ENCODE measurements around the gene CAPN14.

The CAPN14 gene

DNA sequence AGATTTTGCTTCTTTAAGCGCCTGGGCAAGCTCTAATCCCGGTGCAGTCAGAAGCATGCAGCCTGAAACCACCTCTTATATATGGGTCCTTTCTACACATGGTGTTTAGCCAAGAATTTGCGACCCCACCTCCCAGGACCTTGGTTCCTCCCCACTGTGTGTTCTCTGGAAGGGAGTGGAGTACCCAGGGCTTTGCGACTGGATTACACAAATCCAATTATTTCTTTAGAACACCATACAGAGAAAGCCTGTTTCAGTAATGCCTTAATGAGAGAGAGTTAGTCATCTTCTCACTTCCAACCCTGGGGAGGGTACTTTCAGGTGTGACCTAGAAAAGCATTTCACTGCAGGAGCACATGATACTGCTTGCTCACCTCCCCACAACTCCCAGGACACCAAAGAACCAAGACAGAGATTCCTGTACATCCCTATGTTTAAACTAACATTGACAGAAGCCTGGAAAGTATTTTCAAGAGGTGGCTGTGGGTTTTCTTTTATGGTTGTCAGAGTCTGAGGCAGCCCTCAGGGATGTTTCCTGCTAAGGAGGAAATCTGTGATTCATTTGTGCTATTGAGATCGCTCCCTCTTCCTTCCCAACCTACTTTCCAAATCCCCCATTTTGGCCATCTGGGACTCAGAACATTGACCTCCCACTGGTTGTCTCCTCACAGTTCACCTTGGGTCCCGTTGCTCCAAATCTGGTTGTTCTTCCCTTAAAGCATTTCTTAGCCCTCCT lies at the start of gene CAPN14:
Gene CAPN14 (minus strand): TSS at position 51 of the 736 bp plus-strand sequence. CDS start 12,068 bp downstream, outside the sequence.
- DNase-seq (ENCODE audit: low read depth): no peak

GRCh38 chr2:31266804-31267203 lies 49.5 kb upstream of the CAPN14 start:
- DNase-seq (ENCODE audit: low read depth): no peak

- DNase-seq (ENCODE audit: low read depth): no peak
These were observed 47.9 kb upstream of the CAPN14 start for GRCh38 chr2:31265234-31265633.

GRCh38 chr2:31263636-31264190 lies 46.4 kb upstream of the CAPN14 start:
- no peak for DNase-seq (ENCODE audit: low read depth)

DNA sequence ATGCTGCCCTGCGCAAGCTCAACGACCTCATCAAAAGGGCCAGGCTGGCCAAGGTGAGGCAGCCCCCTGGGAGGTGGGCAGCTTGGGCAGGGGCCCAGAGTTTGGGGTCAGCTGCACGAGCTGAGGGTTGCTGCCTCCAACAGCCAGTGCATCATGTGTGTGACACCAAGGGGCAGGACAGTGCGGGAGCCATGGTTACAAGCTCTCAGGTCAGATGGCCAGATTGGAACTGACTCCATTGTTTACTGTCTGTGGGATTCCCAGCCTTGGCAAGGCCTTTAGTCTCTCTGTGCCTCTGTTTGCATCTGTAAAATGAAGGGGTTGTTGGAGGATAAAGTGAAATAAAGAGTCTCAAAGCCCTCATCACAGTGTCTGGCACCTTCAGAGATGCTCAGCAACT lies 43.6 kb upstream of the CAPN14 start:
- no peak for DNase-seq (ENCODE audit: low read depth)

DNA sequence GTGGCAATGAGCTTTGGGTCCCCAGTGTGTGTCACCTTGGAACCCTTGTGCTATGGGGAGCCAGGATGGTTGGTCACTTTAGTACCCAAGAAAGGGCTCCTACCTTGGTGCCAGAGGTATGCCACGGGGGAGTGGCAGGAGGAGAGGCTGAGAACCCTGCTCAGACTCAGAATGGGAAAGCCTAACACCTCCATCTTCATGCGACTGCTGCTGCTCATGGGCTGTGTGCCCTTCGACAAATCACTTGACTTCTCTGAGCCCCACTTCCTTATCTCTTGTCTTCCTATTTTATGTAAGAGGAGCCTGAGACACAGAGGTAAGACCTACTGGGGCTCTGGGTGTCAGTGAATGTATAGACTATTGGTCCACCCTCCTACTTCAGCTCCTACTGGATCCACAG lies 41.8 kb upstream of the CAPN14 start:
- DNase-seq (ENCODE audit: low read depth): no peak

GRCh38 chr2:31258351-31258750 lies 41.0 kb upstream of the CAPN14 start:
- no peak for DNase-seq (ENCODE audit: low read depth)

GRCh38 chr2:31256611-31257382 lies 39.5 kb upstream of the CAPN14 start:
- no peak for DNase-seq (ENCODE audit: low read depth)

DNA sequence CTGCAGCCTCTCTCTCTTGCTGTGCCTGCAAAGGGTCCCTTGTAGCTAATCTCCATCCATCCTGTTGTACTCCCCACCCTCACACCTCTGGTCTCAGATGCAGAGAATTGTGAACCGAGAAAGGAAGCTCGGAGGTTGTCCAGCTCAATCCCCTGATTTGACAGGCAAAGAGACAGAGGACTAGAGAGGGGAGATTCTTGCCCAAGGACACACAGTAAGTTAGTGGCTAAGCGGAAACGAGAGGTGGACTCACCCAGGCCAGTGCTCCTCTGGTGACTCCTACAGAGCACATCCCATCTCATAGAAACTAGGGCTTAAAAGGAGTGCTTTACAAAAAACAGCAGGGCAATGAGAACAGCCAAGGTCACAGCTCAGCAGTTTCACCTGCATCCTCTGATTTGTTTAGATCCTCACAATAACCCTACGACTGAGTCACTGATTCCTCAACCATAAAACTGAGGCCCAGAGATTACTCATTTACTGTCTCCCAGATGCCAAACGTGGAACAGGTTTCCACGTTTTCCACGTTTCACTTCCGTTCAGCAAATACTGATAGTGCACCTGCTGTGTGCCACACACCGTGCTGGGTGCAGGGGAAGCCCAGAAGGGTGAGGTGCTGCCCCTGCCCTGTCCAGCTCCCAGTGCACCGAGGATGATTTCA lies 38.7 kb upstream of the CAPN14 start:
- DNase-seq (ENCODE audit: low read depth): no peak

- DNase-seq (ENCODE audit: low read depth): no peak
These were observed 37.2 kb upstream of the CAPN14 start for GRCh38 chr2:31254237-31255203.

GRCh38 chr2:31253356-31254131 lies 36.2 kb upstream of the CAPN14 start:
- no peak for DNase-seq (ENCODE audit: low read depth)

DNA sequence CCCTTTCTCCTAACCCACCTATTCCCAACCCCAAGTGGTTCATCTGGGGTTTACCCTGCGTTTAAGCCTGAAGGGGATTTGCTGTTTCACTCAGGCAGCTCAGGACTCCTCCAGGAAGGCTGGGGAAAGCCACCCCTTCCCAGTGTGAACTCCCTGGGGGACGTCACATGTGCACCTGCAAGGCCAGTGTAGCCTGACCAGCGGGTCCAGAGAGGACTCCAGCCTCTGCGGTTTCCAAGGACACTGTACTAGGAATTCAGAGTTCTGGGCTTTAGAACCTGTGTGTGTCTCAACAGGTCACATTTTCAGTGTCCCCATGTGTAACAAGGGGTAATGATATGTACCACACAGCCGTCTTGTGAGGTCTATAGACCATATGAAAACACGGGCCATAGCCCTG lies 34.5 kb upstream of the CAPN14 start:
- DNase-seq (ENCODE audit: low read depth): no peak

GRCh38 chr2:31251018-31251417 lies 33.7 kb upstream of the CAPN14 start:
- no peak for DNase-seq (ENCODE audit: low read depth)

DNA sequence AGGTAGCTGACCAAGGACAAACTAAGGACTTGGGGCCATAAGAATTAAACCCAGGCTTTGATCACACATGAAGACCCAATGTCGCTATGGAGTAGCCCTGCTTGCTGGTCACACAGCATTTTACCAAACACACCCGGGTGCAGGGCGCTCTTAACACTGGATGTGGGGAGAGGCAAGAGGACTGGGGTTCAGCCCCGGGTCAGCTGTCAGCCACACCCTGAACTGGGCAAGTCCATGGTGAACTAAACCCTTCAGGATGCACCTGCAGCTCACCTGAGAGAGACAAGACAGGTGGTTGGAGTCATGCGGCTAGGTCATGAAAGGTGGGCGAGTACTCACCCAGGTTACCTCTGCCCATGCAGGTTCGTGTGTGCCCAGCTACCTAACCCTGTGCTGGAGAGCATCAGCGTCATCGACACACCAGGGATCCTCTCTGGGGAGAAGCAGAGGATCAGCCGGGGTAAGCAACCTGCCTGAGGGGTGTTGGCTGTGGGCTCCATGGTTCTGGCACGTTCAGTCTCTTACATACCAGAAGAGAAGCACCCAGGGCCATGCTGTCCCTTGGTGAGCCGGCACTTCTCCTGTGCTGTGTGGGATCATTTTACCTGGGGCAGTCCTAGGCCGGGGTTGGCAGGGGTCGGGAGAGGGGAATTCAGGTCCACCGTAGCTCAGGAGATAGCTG lies 31.8 kb upstream of the CAPN14 start:
- DNase-seq (ENCODE audit: low read depth): no peak

DNA sequence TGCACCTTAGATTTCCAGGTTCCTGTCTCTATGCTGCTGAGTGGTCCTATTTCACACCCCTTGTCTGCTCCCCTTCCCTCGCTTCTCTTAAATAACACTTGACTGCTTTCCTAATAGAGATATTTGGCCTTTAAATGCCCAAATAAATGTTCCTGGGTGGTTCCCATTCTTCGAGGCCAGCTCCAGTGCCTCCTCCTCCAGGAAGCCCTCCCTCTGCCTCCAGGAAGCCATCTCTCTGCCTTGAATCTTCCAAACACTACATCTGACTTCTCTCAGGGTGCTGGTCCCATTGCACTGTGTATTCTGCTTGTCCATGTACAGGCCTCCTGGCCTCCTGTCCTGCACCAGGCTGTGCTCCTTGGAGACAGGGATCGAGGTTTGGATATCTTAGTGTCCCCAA lies 30.8 kb upstream of the CAPN14 start:
- no peak for DNase-seq (ENCODE audit: low read depth)

- DNase-seq (ENCODE audit: low read depth): no peak
These were observed 30.4 kb upstream of the CAPN14 start for GRCh38 chr2:31247711-31248110.

DNA sequence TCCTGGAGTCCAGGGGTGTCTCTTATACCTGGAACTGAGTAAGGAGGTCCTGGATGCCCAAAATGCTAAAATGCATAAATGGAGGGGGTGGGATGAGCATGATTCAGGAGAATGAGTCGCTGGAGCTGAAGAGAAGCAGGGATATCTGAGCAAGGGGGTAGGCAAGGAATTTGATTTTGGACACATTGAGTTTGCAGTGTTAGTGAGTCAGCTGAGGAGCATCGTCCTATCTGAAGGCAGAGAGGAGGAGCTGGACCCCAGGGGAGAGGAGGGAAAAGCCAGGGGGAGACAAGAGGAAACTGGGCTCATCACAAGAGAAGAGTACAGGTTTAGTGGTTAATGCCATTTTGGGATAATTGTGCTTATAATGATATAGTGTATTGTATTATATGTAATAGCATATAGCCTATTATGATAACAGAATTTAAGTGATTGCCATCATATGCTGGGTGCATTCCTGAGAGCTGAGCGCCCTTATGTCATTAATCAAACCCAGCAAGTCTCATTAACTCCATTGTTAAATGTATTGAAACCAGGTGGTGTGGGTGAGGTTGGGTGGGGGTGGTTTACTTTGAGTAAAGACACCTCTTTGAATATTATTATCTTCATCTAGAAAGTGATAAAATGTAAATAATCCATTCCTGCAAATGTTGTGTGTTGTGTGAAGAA lies 29.0 kb upstream of the CAPN14 start:
- DNase-seq (ENCODE audit: low read depth): no peak

DNA sequence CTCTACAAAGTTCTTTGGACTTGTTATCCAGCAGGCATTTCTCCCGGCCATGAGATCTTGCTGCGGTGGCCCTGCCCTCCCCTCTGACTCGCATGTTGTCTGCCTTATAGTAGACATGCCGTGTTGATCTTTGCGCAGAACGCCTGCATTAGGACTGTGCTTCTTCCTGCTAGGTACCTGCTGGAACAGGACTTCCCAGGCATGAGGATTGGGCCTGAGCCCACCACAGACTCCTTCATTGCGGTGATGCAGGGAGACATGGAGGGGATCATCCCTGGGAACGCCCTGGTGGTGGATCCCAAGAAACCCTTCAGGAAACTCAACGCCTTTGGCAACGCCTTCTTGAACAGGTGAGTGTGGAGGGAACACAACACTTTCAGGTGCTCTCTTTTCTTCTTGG lies 26.8 kb upstream of the CAPN14 start:
- no peak for DNase-seq (ENCODE audit: low read depth)

- no peak for DNase-seq (ENCODE audit: low read depth)
These were observed 25.7 kb upstream of the CAPN14 start for GRCh38 chr2:31243053-31243452.
